RWPE2 (cell line): ENCODE measurements around the gene FBXW4.

Experiments used
- ATAC-seq: fragments of 200-7000 bp; cut with Tn5 transposase; 3 replicates; pipeline ENCODE4 v1.9.1; 2021; ENCODE audit warnings: low read depth
- DNase-seq: peaks from one replicate; pipeline ENCODE4 v3.0.0-alpha.2; 2020; ENCODE audit warnings: low spot score
- H3K27ac ChIP-seq: fragments of 450-650 bp; 2 replicates; pipeline ENCODE4 v1.5.1; 2017; ENCODE audit warnings: mild to moderate bottlenecking; ENCODE audit not compliant: poor library complexity, severe bottlenecking
- H3K27me3 ChIP-seq: fragments of 250-450 bp; sonication (Bioruptor Pico); 2 replicates; pipeline ENCODE4 v1.5.1; 2021; ENCODE audit warnings: mild to moderate bottlenecking, moderate library complexity; ENCODE audit not compliant: insufficient read depth, poor library complexity, severe bottlenecking
- H3K36me3 ChIP-seq: fragments of 250-450 bp; sonication (Bioruptor Pico); 2 replicates; pipeline ENCODE4 v1.5.1; 2020; ENCODE audit warnings: low read depth, mild to moderate bottlenecking, moderate library complexity
- H3K4me1 ChIP-seq: fragments of 250-450 bp; sonication (Bioruptor Pico); 2 replicates; pipeline ENCODE4 v1.5.1; 2021; ENCODE audit warnings: mild to moderate bottlenecking, moderate library complexity; ENCODE audit not compliant: insufficient read depth, poor library complexity, severe bottlenecking
- H3K4me3 ChIP-seq: fragments of 250-450 bp; sonication (Bioruptor Pico); 2 replicates; pipeline ENCODE4 v1.5.1; 2021; ENCODE audit warnings: mild to moderate bottlenecking, moderate library complexity; ENCODE audit not compliant: severe bottlenecking
- H3K9me3 ChIP-seq: fragments of 250-450 bp; sonication (Bioruptor Pico); 2 replicates; pipeline ENCODE4 v1.5.1; 2021; ENCODE audit warnings: mild to moderate bottlenecking, moderate library complexity; ENCODE audit not compliant: severe bottlenecking
- CTCF ChIP-seq: fragments of 450-650 bp; IDR thresholded peaks from one replicate; pipeline ENCODE4 v1.5.1; 2017; ENCODE audit warnings: mild to moderate bottlenecking, moderate library complexity; ENCODE audit not compliant: poor library complexity, severe bottlenecking

The FBXW4 gene

GRCh38 chr10:101712997-101713396 lies 18.0 kb upstream of the FBXW4 start:
- DNase-seq, result no peak
- no peak for ATAC-seq
- Histone ChIP-seq H3K27ac (no peak overlapping the region), H3K9me3 (no peaks in the 10 kb centered on the region), H3K4me3 (no peak overlapping the region), H3K4me1 (no peaks in the 10 kb centered on the region), H3K36me3 (no peaks in the 10 kb centered on the region), H3K27me3 (peaks cover 11% of the 10 kb centered on the region)
- no peak for TF ChIP-seq CTCF

- Histone ChIP-seq H3K4me3 (no peak overlapping the region), H3K4me1 (no peaks in the 10 kb centered on the region), H3K27ac (no peak overlapping the region), H3K9me3 (no peaks in the 10 kb centered on the region), H3K27me3 (peaks cover 22% of the 10 kb centered on the region), H3K36me3 (no peaks in the 10 kb centered on the region)
- no peak for DNase-seq
- ATAC-seq, result no peak
- no peak for TF ChIP-seq CTCF
Measured at GRCh38 chr10:101710793-101711192, 15.8 kb upstream of the FBXW4 start.

GRCh38 chr10:101710059-101710695 lies 15.2 kb upstream of the FBXW4 start:
- DNase-seq, result no peak
- Histone ChIP-seq H3K27me3 (peaks cover 22% of the 10 kb centered on the region), H3K4me1 (no peaks in the 10 kb centered on the region), H3K36me3 (no peaks in the 10 kb centered on the region), H3K4me3 (no peak overlapping the region), H3K27ac (no peak overlapping the region), H3K9me3 (no peaks in the 10 kb centered on the region)
- no peak for ATAC-seq
- no peak for TF ChIP-seq CTCF

- no peak for TF ChIP-seq CTCF
- DNase-seq, result no peak
- no peak for ATAC-seq
- H3K9me3 ChIP-seq, result no peaks in the 10 kb centered on the region
- no peak overlapping the region for H3K4me3 ChIP-seq
- no peaks in the 10 kb centered on the region for H3K36me3 ChIP-seq
- no peak overlapping the region for H3K27ac ChIP-seq
- H3K27me3 ChIP-seq, result peaks cover 22% of the 10 kb centered on the region
- no peaks in the 10 kb centered on the region for H3K4me1 ChIP-seq
Measured at GRCh38 chr10:101709359-101710058, 14.5 kb upstream of the FBXW4 start.

GRCh38 chr10:101708870-101709269 lies 13.9 kb upstream of the FBXW4 start:
- no peaks in the 10 kb centered on the region for H3K9me3 ChIP-seq
- no peaks in the 10 kb centered on the region for H3K36me3 ChIP-seq
- peaks cover 22% of the 10 kb centered on the region for H3K27me3 ChIP-seq
- H3K4me3 ChIP-seq, result no peak overlapping the region
- no peak for TF ChIP-seq CTCF
- no peaks in the 10 kb centered on the region for H3K4me1 ChIP-seq
- H3K27ac ChIP-seq, result no peak overlapping the region
- DNase-seq, result no peak
- ATAC-seq, result no peak
